GM21423 (cell line): Measurements from ENCODE around the gene LRP8.

Source experiments
- ATAC-seq: cut with Tn5 transposase; IDR thresholded peaks from one replicate; pipeline ENCODE4 v1.9.1; 2021; ENCODE audit warnings: mild to moderate bottlenecking, moderate library complexity; ENCODE audit not compliant: unreplicated experiment

LRP8 gene

DNA sequence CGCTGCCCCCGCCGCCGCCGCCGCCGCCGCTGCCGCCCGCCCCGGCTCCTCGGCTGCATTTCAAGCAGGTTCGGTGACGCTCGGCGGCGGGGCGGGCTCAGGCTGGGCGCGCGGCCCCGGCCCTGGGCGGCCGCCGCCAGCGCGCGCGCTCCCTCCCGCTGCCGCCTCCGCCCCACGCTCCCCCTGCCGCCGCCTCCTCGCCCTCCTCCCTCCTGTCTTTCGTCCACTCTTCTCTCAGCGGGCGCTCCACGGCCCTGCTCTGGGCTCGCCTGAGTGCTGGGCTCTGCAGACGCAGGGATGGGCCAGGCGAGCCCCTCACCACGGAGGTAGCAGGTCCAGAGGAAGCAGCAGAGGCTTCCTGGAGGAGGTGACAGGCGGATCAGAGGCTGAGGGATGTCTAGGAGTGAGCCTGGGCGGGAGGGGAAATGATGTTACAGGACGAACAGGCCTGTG lies at the start of gene LRP8:
Gene LRP8 (minus strand): TSS at position 62 of the 453 bp plus-strand sequence. CDS start 158 bp downstream, outside the sequence.
- ATAC-seq = peak; percentile 36

- no peak for ATAC-seq
Observed at GRCh38 chr1:53377438-53377841, 49.6 kb upstream of the LRP8 start.

DNA sequence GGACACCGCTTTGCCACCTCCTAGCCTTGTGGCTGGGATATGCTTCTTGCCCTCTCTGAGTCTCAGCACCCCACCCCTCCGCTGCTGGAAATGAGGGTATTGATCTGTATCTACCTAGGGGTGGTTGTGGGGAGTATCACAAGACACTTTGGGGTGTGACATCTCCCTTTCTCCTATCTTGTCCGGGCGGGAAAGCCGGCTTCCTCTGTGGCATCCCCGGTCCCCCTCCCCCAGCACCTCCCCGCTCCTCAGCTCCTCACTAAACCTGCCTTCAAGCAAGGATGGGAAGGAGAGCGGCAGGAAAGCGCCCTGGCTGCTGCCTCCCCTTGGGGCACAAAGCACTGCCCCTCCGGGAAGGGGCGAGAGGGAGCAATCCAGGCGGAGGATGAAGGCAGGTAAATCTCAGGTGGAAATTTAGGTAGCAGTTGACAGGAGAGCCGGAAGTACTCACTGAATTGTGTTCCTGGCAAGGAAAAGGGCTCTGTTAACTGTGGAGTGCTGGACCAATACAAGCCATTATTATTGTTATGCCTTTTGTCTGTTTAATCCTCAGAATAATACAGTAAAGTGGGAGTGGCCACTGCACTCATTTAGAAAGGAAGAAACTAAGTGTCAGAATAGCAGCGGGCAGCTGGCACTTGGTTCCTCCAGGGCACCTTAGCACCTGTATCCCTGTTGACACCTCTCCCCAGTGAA lies 49.0 kb upstream of the LRP8 start:
- ATAC-seq = no peak

- no peak for ATAC-seq
Observed at GRCh38 chr1:53376041-53376461, 48.2 kb upstream of the LRP8 start.

- no peak for ATAC-seq
Observed at GRCh38 chr1:53375440-53375839, 47.6 kb upstream of the LRP8 start.

- ATAC-seq = no peak
Observed at GRCh38 chr1:53373246-53373645, 45.4 kb upstream of the LRP8 start.

DNA sequence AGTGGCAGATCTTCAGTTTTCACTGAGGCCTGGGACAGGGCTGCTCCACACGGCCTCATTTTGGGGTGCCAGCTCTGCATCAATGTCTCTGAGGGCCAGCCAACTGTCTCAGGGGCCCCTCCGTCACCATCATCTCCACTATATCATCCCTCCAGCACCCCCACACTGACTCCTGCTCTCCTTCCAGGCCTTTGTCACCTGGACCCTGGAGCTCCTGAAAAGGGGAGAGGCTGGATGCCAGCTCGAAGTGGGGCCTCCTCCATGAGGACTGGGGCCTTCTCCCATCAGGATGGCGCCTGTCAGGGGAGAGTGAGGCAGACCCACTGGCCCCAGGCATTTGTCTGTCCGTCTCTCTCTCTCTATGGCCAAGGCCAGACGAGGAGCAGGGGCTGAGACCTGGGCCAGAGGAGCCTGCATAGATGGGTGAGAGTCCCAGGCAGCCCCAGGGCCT lies 44.7 kb upstream of the LRP8 start:
- ATAC-seq = no peak

GRCh38 chr1:53371851-53372250 lies 44.0 kb upstream of the LRP8 start:
- ATAC-seq = no peak

DNA sequence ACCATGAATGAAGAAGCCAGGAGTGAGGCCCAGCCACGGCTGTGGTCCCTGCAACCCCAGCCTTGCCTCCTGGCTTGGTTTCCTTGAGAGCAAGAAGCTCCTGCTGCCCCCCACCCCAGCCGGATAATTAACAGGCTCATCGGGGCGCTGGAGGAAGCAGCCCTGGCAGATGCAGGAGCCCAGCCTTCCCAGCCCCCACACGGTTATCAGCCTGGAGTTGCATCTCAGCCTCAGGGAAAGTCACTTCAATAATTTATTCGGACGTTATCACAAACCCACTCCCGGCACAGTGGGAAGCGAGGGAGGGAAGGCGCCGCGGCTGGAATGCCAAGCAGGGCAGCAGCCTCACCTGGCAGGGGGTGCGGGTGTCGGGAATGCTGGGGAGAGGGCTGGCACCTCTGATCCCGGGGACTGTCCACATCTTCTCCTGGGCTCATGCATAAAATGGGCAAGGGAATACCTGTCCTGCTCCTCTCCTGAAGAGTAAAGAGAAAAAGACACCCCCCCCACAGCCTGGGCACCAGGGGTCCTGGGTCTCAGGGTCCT lies 43.3 kb upstream of the LRP8 start:
- no peak for ATAC-seq

GRCh38 chr1:53370369-53370961 lies 42.6 kb upstream of the LRP8 start:
- ATAC-seq = no peak

DNA sequence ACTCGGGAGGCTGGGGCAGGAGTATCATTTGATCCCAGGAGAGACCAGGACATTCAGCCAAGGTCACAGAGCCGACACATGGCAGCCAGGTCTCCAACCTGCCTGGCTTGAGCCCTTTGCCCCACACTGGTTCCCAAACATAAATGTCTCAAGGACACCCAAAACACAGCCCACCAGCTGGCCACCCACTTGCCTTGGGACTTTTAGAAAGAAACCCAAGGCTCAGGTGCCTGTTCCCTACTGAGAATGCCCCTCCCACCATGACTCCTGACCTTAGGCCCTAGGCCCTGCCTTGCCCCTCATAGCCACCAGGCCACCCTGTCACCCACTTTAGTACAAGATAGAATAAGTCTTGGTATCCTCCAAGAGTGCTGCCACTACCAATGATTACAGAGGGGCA lies 41.9 kb upstream of the LRP8 start:
- no peak for ATAC-seq

GRCh38 chr1:53369034-53369750 lies 41.3 kb upstream of the LRP8 start:
- ATAC-seq = no peak

- ATAC-seq = no peak
Observed at GRCh38 chr1:53368314-53369033, 40.6 kb upstream of the LRP8 start.

GRCh38 chr1:53367503-53368313 lies 39.8 kb upstream of the LRP8 start:
- peak; percentile 92 for ATAC-seq

DNA sequence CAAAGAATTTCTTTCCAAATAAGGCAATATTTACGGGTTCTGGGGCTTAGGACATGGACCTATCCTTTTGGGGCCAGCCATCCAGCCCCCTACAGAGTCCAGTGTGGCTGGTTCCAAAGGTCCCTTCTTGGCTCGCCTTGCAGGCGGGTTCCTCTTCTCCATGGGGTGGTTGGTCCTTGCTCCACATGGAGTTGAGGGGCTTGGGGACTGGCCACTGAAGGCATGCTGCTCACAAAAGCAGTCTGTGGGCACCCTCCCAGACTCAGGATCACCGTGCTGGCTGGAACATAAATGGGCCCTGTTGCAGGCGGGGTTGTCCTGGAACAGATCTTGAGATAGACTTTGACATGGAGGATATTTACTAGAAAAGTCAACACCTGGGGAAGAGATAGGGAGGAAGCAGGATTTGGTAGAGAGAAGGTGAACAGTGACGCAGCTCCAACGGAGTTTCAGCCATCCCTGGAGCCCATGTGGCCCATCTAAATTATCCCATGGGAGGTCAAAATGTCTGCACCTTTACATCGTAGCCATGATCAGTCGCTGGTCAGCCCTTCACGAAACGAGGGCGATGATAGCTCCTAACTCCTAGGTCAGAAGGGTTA lies 39.1 kb upstream of the LRP8 start:
- ATAC-seq = no peak

DNA sequence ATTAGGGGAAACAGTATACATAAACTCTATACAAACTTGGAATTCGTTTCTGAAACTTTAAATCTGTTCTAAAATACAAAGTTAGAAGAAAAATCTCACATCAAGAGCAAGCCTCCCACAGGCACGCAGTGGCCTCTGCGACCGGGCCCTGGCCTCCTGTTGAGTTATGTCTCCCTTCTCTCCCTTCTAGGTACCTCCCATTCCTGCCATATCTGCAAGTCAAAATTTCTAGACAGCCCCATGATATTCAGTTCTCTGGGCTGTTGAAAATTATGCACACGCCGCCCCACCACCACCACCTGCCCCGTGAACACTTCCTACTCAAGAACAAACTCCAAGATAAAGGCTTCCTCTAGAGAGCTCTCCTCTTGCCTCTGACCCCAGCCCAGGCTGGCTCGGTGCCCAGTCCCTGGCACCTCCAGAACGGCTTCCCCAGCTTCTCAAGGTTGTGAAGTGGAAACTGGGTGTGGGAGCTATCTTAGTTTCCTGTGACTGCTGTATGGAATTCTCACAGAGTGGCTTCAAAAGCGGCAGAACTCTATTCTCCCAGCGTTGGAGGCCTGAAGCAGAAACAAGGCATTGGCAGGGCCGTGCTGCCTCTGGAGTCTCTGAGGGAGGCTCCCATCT lies 37.7 kb upstream of the LRP8 start:
- no peak for ATAC-seq

- no peak for ATAC-seq
Observed at GRCh38 chr1:53362851-53363642, 35.2 kb upstream of the LRP8 start.

DNA sequence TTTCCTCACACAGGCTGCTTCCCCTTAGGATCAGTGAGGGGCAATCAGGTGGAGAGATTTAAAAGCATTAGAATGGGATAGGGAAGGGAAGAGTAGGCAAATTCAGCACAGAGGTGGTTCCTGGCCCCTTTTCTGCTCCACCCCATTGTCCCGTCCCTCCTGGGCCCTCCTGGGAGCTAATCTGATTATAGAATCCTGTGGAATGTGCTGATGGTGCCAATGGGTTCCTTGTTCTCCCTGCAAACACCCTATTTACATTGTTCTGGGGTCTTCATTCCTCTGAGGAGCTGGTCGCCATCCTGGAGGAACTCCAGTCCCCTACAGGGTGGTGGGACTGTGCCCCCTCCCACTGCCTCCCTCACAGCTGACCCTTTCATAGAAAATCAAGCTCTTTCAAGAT lies 34.4 kb upstream of the LRP8 start:
- no peak for ATAC-seq
